HG03469 (cell line): ENCODE results near the gene GPR15LG.
"Not testable (repeated sequence)": the region's sequence is repeated elsewhere in the genome, so short reads cannot be mapped to it uniquely, and the experiment has no call there.

Source experiments
- ATAC-seq: cut with Tn5 transposase; IDR thresholded peaks from one replicate; pipeline ENCODE4 v1.9.1; 2021; ENCODE audit warnings: mild to moderate bottlenecking, moderate library complexity, moderate number of reproducible peaks; ENCODE audit not compliant: unreplicated experiment

Gene GPR15LG

GRCh38 chr10:84164442-84164841 is 9.2 kb upstream of the GPR15LG start:
- ATAC-seq, result no peak

- no peak for ATAC-seq
These were observed 6.8 kb upstream of the GPR15LG start for GRCh38 chr10:84166620-84167288.

GRCh38 chr10:84167289-84167653 is 6.3 kb upstream of the GPR15LG start:
- ATAC-seq, result not testable (repeated sequence)

- ATAC-seq, result not testable (repeated sequence)
These were observed 5.2 kb upstream of the GPR15LG start for GRCh38 chr10:84168382-84168781.

GRCh38 chr10:84171237-84171636 is 2.4 kb upstream of the GPR15LG start:
- ATAC-seq, result not testable (repeated sequence)

GRCh38 chr10:84171700-84172466 is 1.7 kb upstream of the GPR15LG start:
- peak; percentile 27 for ATAC-seq

- no peak for ATAC-seq
These were observed 889 bp upstream of the GPR15LG start for GRCh38 chr10:84172467-84173356.

- no peak for ATAC-seq
These were observed 1.8 kb downstream of the GPR15LG start for GRCh38 chr10:84175436-84175835.

GRCh38 chr10:84176351-84176750 is 2.8 kb downstream of the GPR15LG start:
- ATAC-seq, result no peak

- no peak for ATAC-seq
These were observed 3.4 kb downstream of the GPR15LG start for GRCh38 chr10:84176836-84177474.

- ATAC-seq, result no peak
These were observed 4.0 kb downstream of the GPR15LG start for GRCh38 chr10:84177541-84178141.

- ATAC-seq, result no peak
These were observed 4.6 kb downstream of the GPR15LG start for GRCh38 chr10:84178160-84178609.

- peak; percentile 93 for ATAC-seq
These were observed 5.6 kb downstream of the GPR15LG start for GRCh38 chr10:84179059-84179710.

GRCh38 chr10:84180386-84180785 is 6.8 kb downstream of the GPR15LG start:
- ATAC-seq, result not testable (repeated sequence)

- no peak for ATAC-seq
These were observed 8.0 kb downstream of the GPR15LG start for GRCh38 chr10:84181631-84182030.

- ATAC-seq, result no peak
These were observed 10.9 kb downstream of the GPR15LG start for GRCh38 chr10:84184517-84184916.

GRCh38 chr10:84185526-84186175 is 12.1 kb downstream of the GPR15LG start:
- no peak for ATAC-seq

- no peak for ATAC-seq
These were observed 15.2 kb downstream of the GPR15LG start for GRCh38 chr10:84188815-84189214.

- no peak for ATAC-seq
These were observed 17.0 kb downstream of the GPR15LG start for GRCh38 chr10:84190621-84191020.
